HG03571 (cell line): ENCODE measurements around the gene GFER.
"Not testable (repeated sequence)": the region's sequence is repeated elsewhere in the genome, so short reads cannot be mapped to it uniquely, and the experiment has no call there.

Experiments used
- ATAC-seq: cut with Tn5 transposase; IDR thresholded peaks from one replicate; pipeline ENCODE4 v1.9.1; 2021; ENCODE audit not compliant: unreplicated experiment

Gene GFER

GRCh38 chr16:1957434-1958142 is 26.4 kb upstream of the GFER start:
- ATAC-seq, result not testable (repeated sequence)

GRCh38 chr16:1958143-1958491 is 25.9 kb upstream of the GFER start:
- ATAC-seq, result not testable (repeated sequence)

- ATAC-seq, result no peak
Measured at GRCh38 chr16:1958715-1959268, 25.2 kb upstream of the GFER start.

GRCh38 chr16:1959269-1960039 is 24.5 kb upstream of the GFER start, which contains the start of gene NDUFB10:
Gene NDUFB10 (plus strand): TSS chr16:1959538. CDS start chr16:1959625, 87 bp downstream.
- peak; percentile 48 for ATAC-seq

- ATAC-seq, result no peak
Measured at GRCh38 chr16:1960665-1961630, 23.0 kb upstream of the GFER start.

- ATAC-seq, result no peak
Measured at GRCh38 chr16:1961651-1962067, 22.3 kb upstream of the GFER start.

- not testable (repeated sequence) for ATAC-seq
Measured at GRCh38 chr16:1962161-1963153, 21.5 kb upstream of the GFER start.

GRCh38 chr16:1963806-1964505 is 20.0 kb upstream of the GFER start:
- no peak for ATAC-seq

GRCh38 chr16:1964506-1965395 is 19.2 kb upstream of the GFER start, which contains the start of gene RPS2:
Gene RPS2 (minus strand): TSS chr16:1964826. CDS start chr16:1964625, 201 bp downstream.
- ATAC-seq, result peak; percentile 68

- ATAC-seq, result no peak
Measured at GRCh38 chr16:1965396-1966001, 18.5 kb upstream of the GFER start.

- no peak for ATAC-seq
Measured at GRCh38 chr16:1966460-1966859, 17.5 kb upstream of the GFER start, which contains the start of gene RNF151. Gene RNF151 (plus strand): TSS chr16:1966856. CDS start chr16:1966882, 26 bp downstream.

GRCh38 chr16:1968146-1968953 is 15.6 kb upstream of the GFER start:
- ATAC-seq, result no peak

GRCh38 chr16:1971796-1972489 is 12.1 kb upstream of the GFER start, which contains the start of gene TBL3:
Gene TBL3 (plus strand): TSS chr16:1972053. CDS start chr16:1972165, 112 bp downstream.
- ATAC-seq, result peak; percentile 58

GRCh38 chr16:1972490-1972877 is 11.5 kb upstream of the GFER start:
- no peak for ATAC-seq

- no peak for ATAC-seq
Measured at GRCh38 chr16:1973461-1974156, 10.4 kb upstream of the GFER start.
